M059J (cell line): Measurements from ENCODE around the gene CCL17. TPM values are rescaled to one million over a fixed set of nuclear protein-coding genes. Genes with fewer than 3 reads are reported as not detected.
"Not testable (repeated sequence)": the region's sequence is repeated elsewhere in the genome, so short reads cannot be mapped to it uniquely, and the experiment has no call there.

Experiments
- DNase-seq: peaks from one replicate; pipeline ENCODE4 v3.0.0-alpha.2; 2012; ENCODE audit warnings: low read depth
- total RNA-seq: library from RNA; depleted of rRNA; stranded (reverse); fragments of >200 nt; shearing (Covaris generic); gene quantifications from 2 replicates; pipeline ENCODE4 v1.2.3, GENCODE V29; 2014; rRNA removed

CCL17 gene
- total RNA-seq, 1 experiment from 2014 or later: not detected

GRCh38 chr16:57430955-57431354 lies 26.4 kb downstream of the CCL17 start:
- no peak for DNase-seq

- no peak for DNase-seq
These were observed 27.9 kb downstream of the CCL17 start for GRCh38 chr16:57432505-57432904.

GRCh38 chr16:57432989-57433388 lies 28.4 kb downstream of the CCL17 start:
- DNase-seq: no peak

- no peak for DNase-seq
These were observed 29.4 kb downstream of the CCL17 start for GRCh38 chr16:57434003-57434402.

GRCh38 chr16:57435838-57436237 lies 31.3 kb downstream of the CCL17 start:
- no peak for DNase-seq

GRCh38 chr16:57439947-57440346 lies 35.4 kb downstream of the CCL17 start:
- DNase-seq: not testable (repeated sequence)

GRCh38 chr16:57440551-57440950 lies 36.0 kb downstream of the CCL17 start:
- not testable (repeated sequence) for DNase-seq

GRCh38 chr16:57444711-57445110 lies 40.1 kb downstream of the CCL17 start:
- DNase-seq: no peak

GRCh38 chr16:57445510-57445909 lies 40.9 kb downstream of the CCL17 start:
- no peak for DNase-seq

GRCh38 chr16:57446531-57447185 lies 42.1 kb downstream of the CCL17 start:
- DNase-seq: peak; percentile 35

GRCh38 chr16:57447186-57447962 lies 42.8 kb downstream of the CCL17 start, which contains the start of the genes CIAPIN1 and COQ9:
CIAPIN1 (minus strand) TSS chr16:57447385; CDS start chr16:57440928, 6,457 bp downstream.
COQ9 (plus strand) TSS chr16:57447479; CDS start chr16:57447506, 27 bp downstream.
- peak; percentile 95 for DNase-seq

GRCh38 chr16:57452021-57452420 lies 47.5 kb downstream of the CCL17 start:
- no peak for DNase-seq

GRCh38 chr16:57462209-57462977 lies 57.8 kb downstream of the CCL17 start, which contains the start of gene POLR2C:
POLR2C (plus strand) TSS chr16:57462679; CDS start chr16:57462725, 46 bp downstream.
- DNase-seq: peak; percentile 80

- DNase-seq: peak; percentile 13
These were observed 58.4 kb downstream of the CCL17 start for GRCh38 chr16:57462978-57463362.

- no peak for DNase-seq
These were observed 60.0 kb downstream of the CCL17 start for GRCh38 chr16:57464523-57464922.

Other genes starting within 250 kb of the CCL17 start
- 123 and 147 TPM in 2 replicates for gene PSME3IP1, start 218.7 kb upstream of the CCL17 start, total RNA-seq
- 27.8 and 34.9 TPM in 2 replicates for gene RSPRY1, start 218.4 kb upstream of the CCL17 start, total RNA-seq
- 104 and 120 TPM in 2 replicates for gene ARL2BP, start 159.5 kb upstream of the CCL17 start, total RNA-seq
- 0.27 and 0.62 TPM in 2 replicates for gene PLLP, start 120.1 kb upstream of the CCL17 start, total RNA-seq
- not detected in 2 replicates for gene CCL22, start 46.0 kb upstream of the CCL17 start, total RNA-seq
- 0.81 and 1.0 TPM in 2 replicates for gene CX3CL1, start 32.3 kb upstream of the CCL17 start, total RNA-seq
- 61.3 and 70.7 TPM in 2 replicates for gene CIAPIN1, start 42.6 kb downstream of the CCL17 start, total RNA-seq
- 52.2 and 60.5 TPM in 2 replicates for gene COQ9, start 42.7 kb downstream of the CCL17 start, total RNA-seq
- 239 and 240 TPM in 2 replicates for gene POLR2C, start 57.9 kb downstream of the CCL17 start, total RNA-seq
- 4.3 and 6.2 TPM in 2 replicates for gene DOK4, start 81.7 kb downstream of the CCL17 start, total RNA-seq
- gene CCDC102A, start 131.8 kb downstream of the CCL17 start, total RNA-seq: 7.0 and 16.8 TPM in 2 replicates
- 0.22 and 0.37 TPM in 2 replicates for gene ADGRG5, start 137.9 kb downstream of the CCL17 start, total RNA-seq
- 16.2 and 20.6 TPM in 2 replicates for gene ADGRG1, start 223.9 kb downstream of the CCL17 start, total RNA-seq